ENCODE measurements around the gene DMXL1.

DNA sequence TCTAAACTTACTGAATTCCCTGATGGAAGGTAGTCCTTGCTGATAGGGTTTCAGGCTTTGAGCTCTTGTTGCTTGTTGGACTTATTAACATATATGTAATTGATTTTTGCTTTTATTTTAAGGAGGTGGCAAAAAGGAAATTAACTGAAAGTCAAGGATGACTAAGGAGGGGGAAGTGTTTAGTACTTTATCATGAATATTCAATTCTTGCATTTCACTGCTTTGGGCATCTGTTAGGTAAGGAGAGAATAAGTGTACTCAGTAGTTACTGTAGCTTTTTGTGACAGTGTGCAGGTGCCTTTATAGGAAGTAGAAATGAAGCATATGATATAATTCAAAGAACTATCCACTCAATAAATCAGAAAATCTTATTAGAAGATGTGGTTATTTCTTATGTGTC lies 47.1 kb downstream of the DMXL1 start:
- TF ChIP-seq, protein P1, sequence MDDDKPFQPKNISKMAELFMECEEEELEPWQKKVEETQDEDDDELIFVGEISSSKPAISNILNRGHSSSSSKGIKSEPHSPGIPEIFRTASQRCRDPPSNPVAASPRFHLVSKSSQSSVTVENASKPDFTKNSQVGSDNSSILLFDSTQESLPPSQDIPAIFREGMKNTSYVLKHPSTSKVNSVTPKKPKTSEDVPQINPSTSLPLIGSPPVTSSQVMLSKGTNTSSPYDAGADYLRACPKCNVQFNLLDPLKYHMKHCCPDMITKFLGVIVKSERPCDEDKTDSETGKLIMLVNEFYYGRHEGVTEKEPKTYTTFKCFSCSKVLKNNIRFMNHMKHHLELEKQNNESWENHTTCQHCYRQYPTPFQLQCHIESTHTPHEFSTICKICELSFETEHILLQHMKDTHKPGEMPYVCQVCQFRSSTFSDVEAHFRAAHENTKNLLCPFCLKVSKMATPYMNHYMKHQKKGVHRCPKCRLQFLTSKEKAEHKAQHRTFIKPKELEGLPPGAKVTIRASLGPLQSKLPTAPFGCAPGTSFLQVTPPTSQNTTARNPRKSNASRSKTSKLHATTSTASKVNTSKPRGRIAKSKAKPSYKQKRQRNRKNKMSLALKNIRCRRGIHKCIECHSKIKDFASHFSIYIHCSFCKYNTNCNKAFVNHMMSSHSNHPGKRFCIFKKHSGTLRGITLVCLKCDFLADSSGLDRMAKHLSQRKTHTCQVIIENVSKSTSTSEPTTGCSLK (tag by site-specific recombination; IDR thresholded peaks at IDR 0.05): no peak
- no peak for TF ChIP-seq ZNF585B (tag by site-specific recombination; IDR thresholded peaks at IDR 0.05)
- TF ChIP-seq, protein P2, sequence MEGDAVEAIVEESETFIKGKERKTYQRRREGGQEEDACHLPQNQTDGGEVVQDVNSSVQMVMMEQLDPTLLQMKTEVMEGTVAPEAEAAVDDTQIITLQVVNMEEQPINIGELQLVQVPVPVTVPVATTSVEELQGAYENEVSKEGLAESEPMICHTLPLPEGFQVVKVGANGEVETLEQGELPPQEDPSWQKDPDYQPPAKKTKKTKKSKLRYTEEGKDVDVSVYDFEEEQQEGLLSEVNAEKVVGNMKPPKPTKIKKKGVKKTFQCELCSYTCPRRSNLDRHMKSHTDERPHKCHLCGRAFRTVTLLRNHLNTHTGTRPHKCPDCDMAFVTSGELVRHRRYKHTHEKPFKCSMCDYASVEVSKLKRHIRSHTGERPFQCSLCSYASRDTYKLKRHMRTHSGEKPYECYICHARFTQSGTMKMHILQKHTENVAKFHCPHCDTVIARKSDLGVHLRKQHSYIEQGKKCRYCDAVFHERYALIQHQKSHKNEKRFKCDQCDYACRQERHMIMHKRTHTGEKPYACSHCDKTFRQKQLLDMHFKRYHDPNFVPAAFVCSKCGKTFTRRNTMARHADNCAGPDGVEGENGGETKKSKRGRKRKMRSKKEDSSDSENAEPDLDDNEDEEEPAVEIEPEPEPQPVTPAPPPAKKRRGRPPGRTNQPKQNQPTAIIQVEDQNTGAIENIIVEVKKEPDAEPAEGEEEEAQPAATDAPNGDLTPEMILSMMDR (tag by site-specific recombination; IDR thresholded peaks at IDR 0.05): no peak
- no peak for TF ChIP-seq ZNF558 (tag by site-specific recombination; IDR thresholded peaks at IDR 0.05)
- no peak for TF ChIP-seq HOXC10 (CRISPR knock-in tag; IDR thresholded peaks at IDR 0.05)
- TF ChIP-seq, protein P3, sequence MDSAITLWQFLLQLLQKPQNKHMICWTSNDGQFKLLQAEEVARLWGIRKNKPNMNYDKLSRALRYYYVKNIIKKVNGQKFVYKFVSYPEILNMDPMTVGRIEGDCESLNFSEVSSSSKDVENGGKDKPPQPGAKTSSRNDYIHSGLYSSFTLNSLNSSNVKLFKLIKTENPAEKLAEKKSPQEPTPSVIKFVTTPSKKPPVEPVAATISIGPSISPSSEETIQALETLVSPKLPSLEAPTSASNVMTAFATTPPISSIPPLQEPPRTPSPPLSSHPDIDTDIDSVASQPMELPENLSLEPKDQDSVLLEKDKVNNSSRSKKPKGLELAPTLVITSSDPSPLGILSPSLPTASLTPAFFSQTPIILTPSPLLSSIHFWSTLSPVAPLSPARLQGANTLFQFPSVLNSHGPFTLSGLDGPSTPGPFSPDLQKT (IDR thresholded peaks at IDR 0.05; ENCODE audit: borderline replicate concordance, low read depth, low read length): no peak
- no peak for TF ChIP-seq ZNF707 (tag by site-specific recombination; IDR thresholded peaks at IDR 0.05)
- TF ChIP-seq ZBTB1 (tag by site-specific recombination; IDR thresholded peaks at IDR 0.05): no peak
- no peak for TF ChIP-seq ZNF140 (tag by site-specific recombination; IDR thresholded peaks at IDR 0.05)
- no peak for TF ChIP-seq ZNF423 (tag by site-specific recombination; IDR thresholded peaks at IDR 0.05)
- TF ChIP-seq ZNF561 (tag by site-specific recombination; IDR thresholded peaks at IDR 0.05; ENCODE audit: borderline replicate concordance): no peak
- no peak for TF ChIP-seq TRIM28 (IDR thresholded peaks at IDR 0.05; ENCODE audit: borderline replicate concordance, low read length)
- TF ChIP-seq ZNF221 (tag by site-specific recombination; IDR thresholded peaks at IDR 0.05; ENCODE audit: borderline replicate concordance): no peak

Measured in HEK293 (cell line).